Measurements from ENCODE around the gene KLK11.
A peak's percentile ranks its signal among the peaks of the same experiment; 100 is the strongest.

The KLK11 gene

DNA sequence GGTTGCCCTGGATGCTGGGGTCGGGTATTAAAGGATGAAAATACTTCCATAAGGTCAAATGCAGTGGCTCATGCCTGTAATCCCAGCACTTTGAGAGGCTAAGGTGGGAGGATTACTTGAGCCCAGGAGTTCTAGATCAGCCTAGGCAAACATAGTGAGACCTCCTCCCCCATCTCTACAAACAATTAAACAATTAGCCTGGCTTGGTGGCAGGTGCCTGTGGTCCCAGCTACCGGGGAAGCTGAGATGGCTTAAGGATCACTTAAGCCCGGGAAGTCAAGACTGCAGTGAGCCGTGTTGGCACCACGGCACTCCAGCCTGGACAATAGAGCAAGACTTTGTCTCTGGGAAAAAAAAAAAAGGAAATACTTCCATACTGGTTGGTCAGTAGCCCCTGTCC, 1.5 kb downstream of the KLK11 start:
- no peak for DNase-seq (ENCODE audit: low read depth)
- TF ChIP-seq, protein P1, sequence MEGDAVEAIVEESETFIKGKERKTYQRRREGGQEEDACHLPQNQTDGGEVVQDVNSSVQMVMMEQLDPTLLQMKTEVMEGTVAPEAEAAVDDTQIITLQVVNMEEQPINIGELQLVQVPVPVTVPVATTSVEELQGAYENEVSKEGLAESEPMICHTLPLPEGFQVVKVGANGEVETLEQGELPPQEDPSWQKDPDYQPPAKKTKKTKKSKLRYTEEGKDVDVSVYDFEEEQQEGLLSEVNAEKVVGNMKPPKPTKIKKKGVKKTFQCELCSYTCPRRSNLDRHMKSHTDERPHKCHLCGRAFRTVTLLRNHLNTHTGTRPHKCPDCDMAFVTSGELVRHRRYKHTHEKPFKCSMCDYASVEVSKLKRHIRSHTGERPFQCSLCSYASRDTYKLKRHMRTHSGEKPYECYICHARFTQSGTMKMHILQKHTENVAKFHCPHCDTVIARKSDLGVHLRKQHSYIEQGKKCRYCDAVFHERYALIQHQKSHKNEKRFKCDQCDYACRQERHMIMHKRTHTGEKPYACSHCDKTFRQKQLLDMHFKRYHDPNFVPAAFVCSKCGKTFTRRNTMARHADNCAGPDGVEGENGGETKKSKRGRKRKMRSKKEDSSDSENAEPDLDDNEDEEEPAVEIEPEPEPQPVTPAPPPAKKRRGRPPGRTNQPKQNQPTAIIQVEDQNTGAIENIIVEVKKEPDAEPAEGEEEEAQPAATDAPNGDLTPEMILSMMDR (IDR thresholded peaks at IDR 0.05; ENCODE audit: control insufficient read depth, extremely low read depth, insufficient read depth) = no peak
- no peak overlapping the region for H3K4me3 ChIP-seq (ENCODE audit: low read depth, low read length)

DNA sequence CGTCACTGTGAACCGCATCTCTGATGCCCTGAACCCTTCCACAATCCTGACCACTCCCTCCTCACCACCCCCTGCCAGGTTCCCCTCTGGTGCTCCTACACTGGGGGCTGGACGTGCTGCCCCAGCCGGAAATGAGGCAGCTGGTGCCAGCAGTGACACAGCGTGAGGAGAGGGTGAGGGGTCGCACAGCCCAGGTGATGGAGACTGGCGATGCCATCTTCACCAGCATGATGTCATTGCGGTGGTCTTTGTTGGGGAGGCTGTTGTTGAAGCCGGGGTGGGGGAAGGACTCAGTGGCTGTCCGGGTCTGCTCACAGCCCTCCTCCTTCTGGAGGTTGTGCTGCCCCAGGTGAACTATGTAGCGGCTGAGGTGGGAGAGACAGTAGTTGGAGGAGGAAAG, 2.5 kb downstream of the KLK11 start:
- no peak for DNase-seq (ENCODE audit: low read depth)
- TF ChIP-seq, protein P1 (IDR thresholded peaks at IDR 0.05; ENCODE audit: control insufficient read depth, extremely low read depth, insufficient read depth) = no peak
- no peak overlapping the region for H3K4me3 ChIP-seq (ENCODE audit: low read depth, low read length)

DNA sequence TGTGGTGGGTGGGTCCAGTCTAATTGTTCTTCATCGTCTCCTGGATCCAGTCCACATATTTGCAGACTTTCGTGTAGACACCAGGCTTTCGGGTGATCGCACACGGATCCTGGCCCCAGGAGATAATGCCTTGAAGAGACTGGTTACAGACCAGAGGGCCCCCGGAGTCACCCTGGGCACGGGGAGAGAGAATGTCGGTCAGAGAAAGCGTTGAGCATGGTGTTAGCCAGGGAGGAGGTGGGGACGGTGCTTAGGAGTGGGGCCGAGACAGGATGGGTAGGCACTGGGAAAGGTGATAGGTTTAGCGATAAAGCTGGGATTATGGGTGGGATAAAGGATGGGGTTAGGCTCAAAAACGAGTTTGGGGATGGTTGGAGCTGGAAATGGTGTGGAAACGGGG, 3.9 kb downstream of the KLK11 start:
- no peak for DNase-seq (ENCODE audit: low read depth)
- H3K4me3 ChIP-seq (ENCODE audit: low read depth, low read length) = no peak overlapping the region
- TF ChIP-seq, protein P1 (IDR thresholded peaks at IDR 0.05; ENCODE audit: control insufficient read depth, extremely low read depth, insufficient read depth) = no peak

DNA sequence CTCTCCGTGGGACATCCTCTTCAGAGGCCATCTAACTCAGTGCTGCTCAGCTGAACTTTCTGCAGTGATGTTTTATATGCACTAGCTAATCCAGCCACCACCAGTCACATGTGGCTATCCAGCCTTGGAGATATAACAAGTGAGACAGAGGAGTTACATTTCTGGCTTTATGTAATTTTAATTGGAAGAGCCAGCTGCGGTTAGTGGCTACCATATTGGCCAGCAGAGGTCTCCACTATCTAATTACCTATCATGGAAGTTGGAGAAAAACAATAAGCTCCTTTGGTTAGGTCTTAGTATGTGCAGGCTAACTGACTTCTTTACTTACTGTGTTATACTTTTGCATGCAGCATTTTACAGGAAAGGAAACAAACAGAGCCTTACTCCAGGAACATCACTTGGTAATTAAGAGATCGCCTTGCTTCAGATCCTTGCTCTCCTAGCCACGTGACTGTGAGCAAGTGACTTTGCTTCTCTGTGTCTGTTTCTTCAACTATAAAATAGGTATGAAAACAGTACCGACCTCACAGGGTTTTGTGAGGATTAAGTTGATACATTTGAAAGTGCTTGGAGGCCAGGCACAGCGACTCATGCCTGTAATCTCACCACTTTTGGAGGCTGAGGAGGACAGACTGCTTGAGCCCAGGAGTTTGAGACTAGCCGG, 5.3 kb downstream of the KLK11 start:
- H3K4me3 ChIP-seq (ENCODE audit: low read depth, low read length) = no peak overlapping the region
- TF ChIP-seq, protein P1 (IDR thresholded peaks at IDR 0.05; ENCODE audit: control insufficient read depth, extremely low read depth, insufficient read depth) = peak; percentile 76
- DNase-seq (ENCODE audit: low read depth) = peak; percentile 63

DNA sequence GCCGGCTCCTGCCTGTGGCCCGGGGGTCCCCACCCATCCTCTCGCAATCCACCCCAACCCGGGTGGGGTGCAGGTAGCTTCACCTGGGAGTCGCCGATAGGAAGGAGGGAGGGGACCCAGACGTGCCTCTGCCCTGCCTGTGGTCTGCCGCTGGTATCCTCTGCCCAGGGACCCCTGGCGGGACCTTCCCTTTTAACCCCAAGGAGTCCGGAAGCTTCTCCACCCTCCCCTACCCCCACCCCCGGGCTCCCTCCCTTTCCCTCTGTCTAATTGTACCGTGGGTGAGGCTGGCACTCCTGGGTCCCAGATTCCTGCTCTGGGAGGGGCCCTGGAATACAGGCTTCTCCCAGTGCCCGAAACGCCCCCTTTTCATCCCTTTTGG, 6.9 kb downstream of the KLK11 start, which contains the start of gene KLK10:
Gene KLK10, minus strand, starts transcription at position 166 of the 382 bp plus-strand sequence. CDS start 579 bp downstream, outside the sequence.
- TF ChIP-seq, protein P1 (IDR thresholded peaks at IDR 0.05; ENCODE audit: control insufficient read depth, extremely low read depth, insufficient read depth) = no peak
- DNase-seq (ENCODE audit: low read depth) = no peak
- H3K4me3 ChIP-seq (ENCODE audit: low read depth, low read length) = no peak within 1 kb of the TSS

DNA sequence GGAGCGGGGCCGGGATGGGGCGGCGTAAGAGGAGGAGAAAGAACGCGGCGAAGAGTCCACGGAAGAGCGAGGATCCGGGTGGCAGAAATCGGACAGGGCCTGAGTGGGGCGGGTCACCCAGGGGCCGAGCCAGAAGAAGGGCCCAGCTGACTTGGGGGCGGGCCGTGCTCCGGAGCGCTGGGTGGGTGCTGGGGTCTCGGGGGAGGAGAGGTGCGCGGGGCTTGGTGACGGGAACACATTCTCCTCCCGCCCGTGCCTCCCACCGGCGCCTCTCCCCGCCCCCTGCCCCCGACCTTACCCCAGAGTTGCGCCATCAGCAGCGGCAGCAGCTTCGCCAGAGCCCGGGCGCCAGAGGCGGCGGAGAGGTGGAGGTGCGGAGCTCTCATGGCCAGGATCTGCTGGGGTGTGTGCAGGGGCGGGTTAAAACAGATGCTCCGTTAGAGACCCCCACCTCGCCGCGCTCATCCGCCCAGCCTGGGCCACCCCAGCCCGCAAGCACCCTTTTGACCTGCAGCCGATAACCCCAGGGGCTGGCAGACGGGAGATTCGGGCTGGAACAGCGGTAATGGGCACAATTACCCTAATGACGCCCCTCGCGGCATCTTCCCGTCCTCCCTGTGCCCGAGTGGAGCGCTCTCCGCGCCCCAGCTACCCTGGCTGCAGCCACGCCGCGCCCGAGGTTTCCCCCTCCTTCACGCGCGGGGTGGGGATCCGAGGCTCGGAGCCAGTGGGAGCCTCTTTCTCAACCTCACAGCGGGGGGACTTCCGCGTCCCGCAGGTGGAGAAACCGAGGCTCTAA, 7.5 kb downstream of the KLK11 start:
- TF ChIP-seq, protein P1 (IDR thresholded peaks at IDR 0.05; ENCODE audit: control insufficient read depth, extremely low read depth, insufficient read depth) = no peak
- DNase-seq (ENCODE audit: low read depth) = no peak
- no peak overlapping the region for H3K4me3 ChIP-seq (ENCODE audit: low read depth, low read length)

All from LNCaP clone FGC (cell line).